ENCODE measurements around the gene ACSM6. TPM values are rescaled to one million over a fixed set of nuclear protein-coding genes. Genes with fewer than 3 reads are reported as not detected.

Gene ACSM6
- total RNA-seq, 1 donor from 2014 or later = not detected

- peaks cover 3% of the 10 kb centered on the region for H3K4me1 Mint-ChIP-seq
- no peak overlapping the region for H3K4me3 Mint-ChIP-seq
- H3K36me3 Mint-ChIP-seq = peaks cover 52% of the 10 kb centered on the region
- TF ChIP-seq, protein P1, sequence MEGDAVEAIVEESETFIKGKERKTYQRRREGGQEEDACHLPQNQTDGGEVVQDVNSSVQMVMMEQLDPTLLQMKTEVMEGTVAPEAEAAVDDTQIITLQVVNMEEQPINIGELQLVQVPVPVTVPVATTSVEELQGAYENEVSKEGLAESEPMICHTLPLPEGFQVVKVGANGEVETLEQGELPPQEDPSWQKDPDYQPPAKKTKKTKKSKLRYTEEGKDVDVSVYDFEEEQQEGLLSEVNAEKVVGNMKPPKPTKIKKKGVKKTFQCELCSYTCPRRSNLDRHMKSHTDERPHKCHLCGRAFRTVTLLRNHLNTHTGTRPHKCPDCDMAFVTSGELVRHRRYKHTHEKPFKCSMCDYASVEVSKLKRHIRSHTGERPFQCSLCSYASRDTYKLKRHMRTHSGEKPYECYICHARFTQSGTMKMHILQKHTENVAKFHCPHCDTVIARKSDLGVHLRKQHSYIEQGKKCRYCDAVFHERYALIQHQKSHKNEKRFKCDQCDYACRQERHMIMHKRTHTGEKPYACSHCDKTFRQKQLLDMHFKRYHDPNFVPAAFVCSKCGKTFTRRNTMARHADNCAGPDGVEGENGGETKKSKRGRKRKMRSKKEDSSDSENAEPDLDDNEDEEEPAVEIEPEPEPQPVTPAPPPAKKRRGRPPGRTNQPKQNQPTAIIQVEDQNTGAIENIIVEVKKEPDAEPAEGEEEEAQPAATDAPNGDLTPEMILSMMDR (IDR thresholded peaks at IDR 0.05; ENCODE audit: unreplicated experiment) = no peak
- DNase-seq (ENCODE audit: low spot score in 2 of 2, unreplicated experiment in 2 of 2) = no peak
- no peaks in the 10 kb centered on the region for H3K27me3 Mint-ChIP-seq (ENCODE audit: low read depth)
- no peak overlapping the region for H3K27ac Mint-ChIP-seq
- H3K9me3 Mint-ChIP-seq = peaks cover 21% of the 10 kb centered on the region
Measured at GRCh38 chr10:95253686-95254085, 59.6 kb downstream of the ACSM6 start.

- DNase-seq (ENCODE audit: low spot score in 2 of 2, unreplicated experiment in 2 of 2) = no peak
- Mint-ChIP-seq H3K27ac (no peak overlapping the region), H3K4me1 (no peaks in the 10 kb centered on the region), H3K36me3 (peaks cover 51% of the 10 kb centered on the region), H3K4me3 (no peak overlapping the region), H3K9me3 (peaks cover 21% of the 10 kb centered on the region), H3K27me3 (ENCODE audit: low read depth) (no peaks in the 10 kb centered on the region)
- TF ChIP-seq, protein P1 (IDR thresholded peaks at IDR 0.05; ENCODE audit: unreplicated experiment) = no peak
Measured at GRCh38 chr10:95254629-95255028, 60.6 kb downstream of the ACSM6 start.

DNA sequence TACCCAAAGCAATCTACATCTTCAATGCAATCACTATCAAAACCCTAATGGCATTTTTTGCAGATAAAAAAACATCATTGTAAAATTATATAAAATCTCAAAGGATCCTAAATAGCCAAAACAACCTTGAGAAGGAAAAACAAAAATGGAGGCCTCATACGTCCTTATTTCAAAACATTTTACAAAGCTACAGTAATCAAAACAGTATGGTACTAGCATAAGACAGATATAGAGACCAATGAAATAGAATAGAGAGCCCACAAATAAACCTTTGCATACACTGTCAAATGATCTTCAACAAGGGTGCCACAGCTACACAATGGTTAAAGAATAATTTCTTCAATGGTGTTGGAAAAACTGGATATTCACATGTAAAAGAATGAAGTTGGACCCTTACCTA lies 62.2 kb downstream of the ACSM6 start:
- Mint-ChIP-seq H3K36me3 (peaks cover 48% of the 10 kb centered on the region), H3K4me3 (no peak overlapping the region), H3K27ac (no peak overlapping the region), H3K27me3 (ENCODE audit: low read depth) (no peaks in the 10 kb centered on the region), H3K4me1 (peaks cover 11% of the 10 kb centered on the region), H3K9me3 (peaks cover 21% of the 10 kb centered on the region)
- no peak for DNase-seq (ENCODE audit: low spot score in 2 of 2, unreplicated experiment in 2 of 2)
- TF ChIP-seq, protein P1 (IDR thresholded peaks at IDR 0.05; ENCODE audit: unreplicated experiment) = no peak

DNA sequence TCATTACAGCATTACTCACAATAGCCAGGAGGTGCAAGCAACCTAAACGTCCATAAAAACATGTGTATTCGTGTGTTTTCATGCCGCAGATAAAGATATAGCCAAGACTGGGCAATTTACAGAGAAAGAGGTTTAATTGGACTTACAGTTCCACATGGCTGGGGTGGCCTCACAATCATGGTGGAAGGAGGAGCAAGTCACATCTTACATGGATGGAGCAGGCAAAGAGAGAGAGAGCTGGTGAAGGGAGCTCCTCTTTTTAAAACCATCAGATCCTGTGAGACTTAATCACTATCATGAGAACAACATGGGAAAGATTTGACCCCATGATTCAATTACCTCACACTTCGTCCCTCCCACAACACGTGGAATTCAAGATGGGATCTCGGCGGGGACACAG lies 63.8 kb downstream of the ACSM6 start:
- H3K27ac Mint-ChIP-seq = no peak overlapping the region

GRCh38 chr10:95260397-95260881 lies 66.4 kb downstream of the ACSM6 start:
- Mint-ChIP-seq H3K4me3 (no peak overlapping the region), H3K4me1 (peaks cover 33% of the 10 kb centered on the region), H3K27me3 (ENCODE audit: low read depth) (no peaks in the 10 kb centered on the region), H3K36me3 (peaks cover 36% of the 10 kb centered on the region), H3K27ac (peak overlapping the region; percentile 97), H3K9me3 (peaks cover 15% of the 10 kb centered on the region)
- TF ChIP-seq, protein P1 (IDR thresholded peaks at IDR 0.05; ENCODE audit: unreplicated experiment) = no peak
- no peak for DNase-seq (ENCODE audit: low spot score in 2 of 2, unreplicated experiment in 2 of 2)

More for the DNA sequence above, 63.8 kb downstream of the ACSM6 start:
- H3K4me1 Mint-ChIP-seq = peaks cover 13% of the 10 kb centered on the region
- H3K36me3 Mint-ChIP-seq = peaks cover 47% of the 10 kb centered on the region
- DNase-seq (ENCODE audit: low spot score in 2 of 2, unreplicated experiment in 2 of 2) = no peak
- peaks cover 21% of the 10 kb centered on the region for H3K9me3 Mint-ChIP-seq
- H3K4me3 Mint-ChIP-seq = no peak overlapping the region
- TF ChIP-seq, protein P1 (IDR thresholded peaks at IDR 0.05; ENCODE audit: unreplicated experiment) = no peak
- H3K27me3 Mint-ChIP-seq (ENCODE audit: low read depth) = no peaks in the 10 kb centered on the region

Data from mesothelial cell of epicardium (in vitro differentiated cells).